PC-3 (cell line): ENCODE measurements around the gene EDDM3A.

ENCODE experiments used
- EZH2 ChIP-seq: fragments of 300-600 bp; sonication (generic); IDR thresholded peaks from one replicate; pipeline ENCODE4 v1.6.1; 2017; ENCODE audit warnings: antibody characterized with exemption, mild to moderate bottlenecking, low read length; ENCODE audit not compliant: unreplicated experiment
- EZH2phosphoT487 ChIP-seq: fragments of 300-600 bp; sonication (generic); IDR thresholded peaks from 2 replicates; pipeline ENCODE4 v1.6.1; 2018; ENCODE audit warnings: mild to moderate bottlenecking, antibody characterized with exemption, low read length, borderline replicate concordance
- TF ChIP-seq, protein P1 (sequence below): fragments of 300-600 bp; sonication (generic); conservative IDR thresholded peaks from 2 replicates; pipeline ENCODE4 v1.5.1; 2017; ENCODE audit warnings: antibody characterized with exemption, low read depth, mild to moderate bottlenecking, low read length

DNA sequence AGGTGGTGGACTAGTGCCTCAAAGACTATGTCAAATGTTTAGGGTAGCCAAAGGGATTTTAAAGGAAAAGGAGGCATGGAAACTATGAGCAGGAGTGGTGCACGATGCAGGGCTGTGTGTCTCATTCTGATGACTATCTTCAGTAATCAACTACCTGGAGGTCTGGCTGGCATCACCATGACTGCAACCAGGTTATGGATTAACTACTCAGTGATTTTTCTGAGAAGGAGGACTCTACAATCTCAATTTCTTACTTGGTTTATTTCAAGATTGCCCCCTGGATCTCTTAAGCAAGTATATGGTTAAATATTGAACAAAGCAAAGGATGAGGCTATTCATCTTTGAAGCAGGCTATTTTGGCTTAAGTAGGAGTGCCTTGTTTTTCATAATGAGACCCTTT is 19.2 kb upstream of the EDDM3A start:
- TF ChIP-seq EZH2phosphoT487 (no peak), EZH2 (no peak)
- TF ChIP-seq, protein P1, sequence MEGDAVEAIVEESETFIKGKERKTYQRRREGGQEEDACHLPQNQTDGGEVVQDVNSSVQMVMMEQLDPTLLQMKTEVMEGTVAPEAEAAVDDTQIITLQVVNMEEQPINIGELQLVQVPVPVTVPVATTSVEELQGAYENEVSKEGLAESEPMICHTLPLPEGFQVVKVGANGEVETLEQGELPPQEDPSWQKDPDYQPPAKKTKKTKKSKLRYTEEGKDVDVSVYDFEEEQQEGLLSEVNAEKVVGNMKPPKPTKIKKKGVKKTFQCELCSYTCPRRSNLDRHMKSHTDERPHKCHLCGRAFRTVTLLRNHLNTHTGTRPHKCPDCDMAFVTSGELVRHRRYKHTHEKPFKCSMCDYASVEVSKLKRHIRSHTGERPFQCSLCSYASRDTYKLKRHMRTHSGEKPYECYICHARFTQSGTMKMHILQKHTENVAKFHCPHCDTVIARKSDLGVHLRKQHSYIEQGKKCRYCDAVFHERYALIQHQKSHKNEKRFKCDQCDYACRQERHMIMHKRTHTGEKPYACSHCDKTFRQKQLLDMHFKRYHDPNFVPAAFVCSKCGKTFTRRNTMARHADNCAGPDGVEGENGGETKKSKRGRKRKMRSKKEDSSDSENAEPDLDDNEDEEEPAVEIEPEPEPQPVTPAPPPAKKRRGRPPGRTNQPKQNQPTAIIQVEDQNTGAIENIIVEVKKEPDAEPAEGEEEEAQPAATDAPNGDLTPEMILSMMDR, result no peak
